Measurements from ENCODE around the gene PTPN7. TPM values are rescaled to one million over a fixed set of nuclear protein-coding genes. Genes with fewer than 3 reads are reported as not detected.

The PTPN7 gene
- total RNA-seq, 3 donors from 2014 or later, result 5.0 to 6.3 (median 6.1) TPM

DNA sequence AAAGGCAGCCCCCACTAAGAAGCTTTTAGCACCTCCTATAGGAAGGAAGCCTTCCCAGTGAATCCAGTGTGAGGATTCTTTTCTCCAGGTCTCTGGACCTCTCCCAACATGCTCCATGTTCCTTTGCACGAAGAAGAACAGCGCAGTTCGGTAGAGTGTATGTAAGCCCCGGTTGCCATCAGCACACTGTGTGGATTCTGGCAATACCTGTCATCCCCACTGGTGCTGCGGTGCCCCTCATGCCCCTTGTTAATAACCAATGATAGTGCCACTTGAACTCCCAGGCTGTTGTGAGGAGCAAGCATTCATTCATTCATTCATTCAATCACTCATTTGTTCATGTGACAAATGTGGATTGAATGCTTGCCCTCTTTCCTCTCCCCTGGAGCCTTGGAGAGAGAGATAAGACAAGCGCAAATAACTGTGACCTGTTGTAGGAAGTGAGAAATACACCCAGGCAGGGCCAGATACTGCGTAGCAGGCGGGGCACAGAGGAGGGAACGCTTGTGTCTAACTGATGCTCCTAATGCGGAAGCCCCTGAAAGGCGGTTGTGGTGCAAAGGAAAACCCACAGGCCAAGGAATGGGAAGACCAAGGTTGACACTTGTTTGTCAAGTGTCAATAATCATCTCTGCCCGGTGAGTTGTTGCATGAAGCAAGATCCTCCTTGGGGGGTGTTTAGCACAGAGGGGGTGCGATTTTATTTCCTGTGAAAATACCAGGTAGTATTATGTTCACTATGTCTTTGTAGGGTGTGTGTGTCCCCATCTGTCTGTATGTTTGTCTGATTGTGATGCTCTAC is 43.0 kb upstream of the PTPN7 start:
- intact Hi-C loops (cut with DNase I, micrococcal nuclease), result no loop called here
- no peaks in the 10 kb centered on the region for H3K9me3 ChIP-seq

DNA sequence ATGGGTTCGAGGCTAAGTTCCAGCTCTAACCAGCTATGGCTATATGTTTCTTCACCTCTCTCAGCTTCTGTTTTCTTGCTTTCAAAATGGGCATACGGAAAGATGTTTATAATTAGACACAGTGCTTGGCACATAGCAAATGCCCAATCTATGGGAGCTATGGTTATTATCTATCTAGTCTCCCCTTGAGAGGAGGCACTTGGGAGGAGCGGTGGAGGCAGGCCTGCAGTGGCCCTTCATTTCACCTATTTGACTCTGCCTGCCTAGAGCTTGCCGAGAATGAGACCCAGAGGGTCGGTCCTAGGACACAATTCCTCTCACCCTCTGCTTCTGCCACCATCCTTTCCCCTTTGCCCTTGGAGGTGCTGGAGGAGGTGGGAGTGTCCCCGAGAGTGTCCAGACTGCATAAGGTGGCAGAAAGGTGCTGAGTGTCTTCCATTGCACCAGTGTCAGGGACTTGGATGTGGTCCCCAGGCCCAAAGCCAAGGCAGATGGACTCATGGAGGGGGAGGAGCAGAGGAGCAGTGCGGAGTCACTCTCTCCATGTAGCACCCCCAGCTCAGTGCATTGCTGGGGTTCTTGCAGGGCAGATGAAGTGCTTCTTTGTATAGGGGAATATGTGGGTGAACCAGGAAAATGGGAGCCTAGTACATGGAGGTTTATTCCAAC is 42.2 kb upstream of the PTPN7 start:
- Histone ChIP-seq H3K4me1 (ENCODE audit: low read depth) (peaks cover 5% of the 10 kb centered on the region), H3K9me3 (no peaks in the 10 kb centered on the region), H3K4me3 (no peak overlapping the region), H3K36me3 (ENCODE audit: low read depth) (no peaks in the 10 kb centered on the region)
- TF ChIP-seq, protein P1, sequence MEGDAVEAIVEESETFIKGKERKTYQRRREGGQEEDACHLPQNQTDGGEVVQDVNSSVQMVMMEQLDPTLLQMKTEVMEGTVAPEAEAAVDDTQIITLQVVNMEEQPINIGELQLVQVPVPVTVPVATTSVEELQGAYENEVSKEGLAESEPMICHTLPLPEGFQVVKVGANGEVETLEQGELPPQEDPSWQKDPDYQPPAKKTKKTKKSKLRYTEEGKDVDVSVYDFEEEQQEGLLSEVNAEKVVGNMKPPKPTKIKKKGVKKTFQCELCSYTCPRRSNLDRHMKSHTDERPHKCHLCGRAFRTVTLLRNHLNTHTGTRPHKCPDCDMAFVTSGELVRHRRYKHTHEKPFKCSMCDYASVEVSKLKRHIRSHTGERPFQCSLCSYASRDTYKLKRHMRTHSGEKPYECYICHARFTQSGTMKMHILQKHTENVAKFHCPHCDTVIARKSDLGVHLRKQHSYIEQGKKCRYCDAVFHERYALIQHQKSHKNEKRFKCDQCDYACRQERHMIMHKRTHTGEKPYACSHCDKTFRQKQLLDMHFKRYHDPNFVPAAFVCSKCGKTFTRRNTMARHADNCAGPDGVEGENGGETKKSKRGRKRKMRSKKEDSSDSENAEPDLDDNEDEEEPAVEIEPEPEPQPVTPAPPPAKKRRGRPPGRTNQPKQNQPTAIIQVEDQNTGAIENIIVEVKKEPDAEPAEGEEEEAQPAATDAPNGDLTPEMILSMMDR (IDR thresholded peaks at IDR 0.05), result no peak
- ATAC-seq, result no peak
- DNase-seq, result no peak
- intact Hi-C loops (cut with DNase I, micrococcal nuclease), result no loop called here

More for the DNA sequence above, 43.0 kb upstream of the PTPN7 start:
- Histone ChIP-seq H3K4me3 (no peak overlapping the region), H3K36me3 (ENCODE audit: low read depth) (no peaks in the 10 kb centered on the region), H3K4me1 (ENCODE audit: low read depth) (peaks cover 5% of the 10 kb centered on the region)
- ATAC-seq (no peak), DNase-seq (no peak)
- TF ChIP-seq, protein P1 (IDR thresholded peaks at IDR 0.05), result no peak

DNA sequence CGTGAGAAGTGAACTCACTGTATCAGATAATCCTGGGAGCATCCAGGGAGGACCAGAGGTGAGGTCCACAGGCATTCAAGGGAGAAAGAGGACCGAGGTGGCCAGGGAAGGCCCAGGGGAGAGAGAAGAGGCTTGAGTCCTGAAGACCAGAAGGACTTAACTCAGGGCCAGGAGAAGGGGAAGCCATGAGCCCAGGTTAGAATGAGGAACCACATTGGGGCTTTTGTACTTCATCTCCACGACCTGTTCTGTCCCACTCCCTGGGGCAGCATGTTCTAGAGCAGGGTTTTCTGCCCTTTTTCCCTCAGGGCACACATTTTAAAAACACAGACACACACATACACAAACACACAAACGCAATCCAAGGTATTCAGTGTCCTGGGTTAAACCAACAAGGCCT is 41.6 kb upstream of the PTPN7 start:
- Histone ChIP-seq H3K4me1 (ENCODE audit: low read depth) (peaks cover 5% of the 10 kb centered on the region), H3K4me3 (no peak overlapping the region), H3K9me3 (no peaks in the 10 kb centered on the region), H3K36me3 (ENCODE audit: low read depth) (no peaks in the 10 kb centered on the region)
- ATAC-seq (no peak), DNase-seq (no peak)
- TF ChIP-seq, protein P1 (IDR thresholded peaks at IDR 0.05), result no peak
- intact Hi-C loops (cut with DNase I, micrococcal nuclease), result no loop called here

DNA sequence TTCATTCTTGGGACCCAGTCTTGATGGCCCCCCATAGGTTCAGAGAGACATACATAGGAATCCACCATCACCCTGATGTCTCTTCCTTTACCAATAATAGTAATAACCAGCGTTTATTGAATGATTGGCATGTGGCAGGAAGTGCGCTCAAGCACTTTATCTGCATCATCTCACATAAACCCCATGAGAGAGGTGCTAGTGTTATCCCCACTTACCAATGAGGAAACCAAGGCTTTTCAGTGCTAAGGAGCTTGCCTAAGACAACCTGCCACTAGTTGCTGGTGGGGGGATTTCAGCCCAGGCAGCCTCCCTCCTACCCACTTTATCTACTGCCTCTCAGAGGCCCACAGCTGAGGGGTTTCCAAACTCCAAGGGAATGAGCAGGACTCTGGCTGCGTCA is 40.9 kb upstream of the PTPN7 start:
- no peaks in the 10 kb centered on the region for H3K9me3 ChIP-seq
- no peaks in the 10 kb centered on the region for H3K36me3 ChIP-seq (ENCODE audit: low read depth)
- peaks cover 5% of the 10 kb centered on the region for H3K4me1 ChIP-seq (ENCODE audit: low read depth)
- intact Hi-C loops (cut with DNase I, micrococcal nuclease), result no loop called here
- no peak overlapping the region for H3K4me3 ChIP-seq
- TF ChIP-seq, protein P1 (IDR thresholded peaks at IDR 0.05), result no peak
- no peak for DNase-seq
- ATAC-seq, result no peak

DNA sequence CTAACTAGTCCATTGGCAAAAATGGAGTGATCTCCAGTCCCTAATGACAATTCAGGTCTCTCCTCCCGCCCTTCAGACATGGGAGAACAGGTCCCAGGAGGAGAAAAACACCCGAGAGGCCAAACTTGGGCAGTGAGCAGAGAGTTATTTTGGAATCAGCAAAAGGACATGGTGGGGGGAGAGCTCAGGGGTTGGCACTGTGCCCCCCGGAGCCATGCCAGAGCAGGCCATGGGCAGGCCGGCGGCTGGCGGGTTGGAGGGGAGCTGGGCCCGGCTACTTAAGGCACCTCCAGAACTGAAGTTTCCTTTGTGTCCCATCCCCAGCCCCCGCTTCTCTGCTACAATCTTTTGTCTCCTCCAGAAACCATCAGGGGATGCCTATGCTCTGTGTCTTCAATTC is 40.3 kb upstream of the PTPN7 start:
- Histone ChIP-seq H3K36me3 (ENCODE audit: low read depth) (no peaks in the 10 kb centered on the region), H3K4me3 (no peak overlapping the region), H3K9me3 (no peaks in the 10 kb centered on the region), H3K4me1 (ENCODE audit: low read depth) (peaks cover 5% of the 10 kb centered on the region)
- intact Hi-C loops (cut with DNase I, micrococcal nuclease), result no loop called here
- DNase-seq (no peak), ATAC-seq (no peak)
- TF ChIP-seq, protein P1 (IDR thresholded peaks at IDR 0.05), result no peak
